HCT116 (cell line): ENCODE measurements around the gene OR4C11. TPM values are rescaled to one million over a fixed set of nuclear protein-coding genes. Genes with fewer than 3 reads are reported as not detected.

ENCODE experiments used
- ATAC-seq: fragments of 200-7000 bp; cut with Tn5 transposase; 2 replicates; pipeline ENCODE4 v1.9.1; 2020; ENCODE audit warnings: mild to moderate bottlenecking, moderate library complexity
- BruUV-seq: library from RNA; stranded (reverse); fragments of 400-500 nt; replicated peaks from 2 replicates; lab custom pipeline; 2021; lab: Mats Ljungman, UMichigan
- CTCF ChIA-PET: fragments of 300-600 bp; sonication (Branson Sonifier 250); formaldehyde crosslinking; loops from one replicate; lab custom pipeline; 2021; ENCODE audit warnings: antibody characterized with exemption; lab: Charles Lee
- POLR2A ChIA-PET: fragments of 300-600, 350-600 bp; sonication (Branson Sonifier 250); formaldehyde crosslinking; loops from one replicate; lab custom pipeline; 2021; ENCODE audit warnings: antibody characterized with exemption; lab: Charles Lee
- RAD21 ChIA-PET, 2 experiments: fragments of 300-600 bp; sonication (Branson Sonifier 250); formaldehyde crosslinking; loops; one replicate each; lab custom pipeline; 2023; ENCODE audit warnings: low total read pairs in 2 of 2; ENCODE audit not compliant: uncharacterized antibody in 2 of 2, unreplicated experiment in 2 of 2, low non-redundant PET in 1 of 2; lab: Charles Lee
- DNase-seq: peaks from one replicate; pipeline ENCODE4 v3.0.0-alpha.2; 2010; ENCODE audit warnings: low read depth, low spot score
- H2AFZ ChIP-seq: fragments of 200-600 bp; shearing (Covaris generic), sonication (generic); 2 replicates; pipeline ENCODE4 v1.6.1; 2017; ENCODE audit warnings: low read depth, mixed run types, mixed read lengths, antibody characterized with exemption, low read length; ENCODE audit not compliant: poor library complexity, severe bottlenecking
- H3K27ac ChIP-seq: 2 replicates; pipeline ENCODE4 v1.5.1; 2012; ENCODE audit warnings: low read depth, low read length
- H3K27me3 ChIP-seq: fragments of 200-600 bp; sonication (generic); 2 replicates; pipeline ENCODE4 v1.6.1; 2016; ENCODE audit warnings: mixed run types, low read length, mixed read lengths; ENCODE audit not compliant: insufficient read depth
- H3K36me3 ChIP-seq, 2 experiments: fragments of 200-500 bp in 1 of 2; fragments of 200-600 bp in 1 of 2; sonication (Bioruptor generic) in 1 of 2; sonication (generic) in 1 of 2; 2 replicates each; pipeline versions ENCODE4 v1.5.1 to v1.6.1; 2014 to 2016; ENCODE audit warnings: low read length in 2 of 2, inconsistent platforms in 1 of 2, mixed read lengths in 1 of 2, mixed run types in 1 of 2; ENCODE audit not compliant: insufficient read depth in 2 of 2, control insufficient read depth in 1 of 2
- H3K4me1 ChIP-seq, 2 experiments: fragments of 200-600 bp in 1 of 2; sonication (generic) in 1 of 2; 2 replicates each; pipeline versions ENCODE4 v1.5.1 to v1.6.1; 2012 to 2017; ENCODE audit warnings: low read length in 2 of 2, inconsistent platforms in 1 of 2, mild to moderate bottlenecking in 1 of 2, mixed read lengths in 1 of 2, mixed run types in 1 of 2, moderate library complexity in 1 of 2; ENCODE audit not compliant: insufficient read depth in 2 of 2, control insufficient read depth in 1 of 2
- H3K4me2 ChIP-seq: fragments of 200-600 bp; sonication (generic); 2 replicates; pipeline ENCODE4 v1.6.1; 2017; ENCODE audit warnings: mixed run types, low read length, mixed read lengths
- H3K4me3 ChIP-seq, 2 experiments: fragments of 200-600 bp in 1 of 2; sonication (generic) in 1 of 2; replicated peaks in 1 of 2; 2 replicates each; pipeline ENCODE4 v1.5.1; 2011 to 2016; ENCODE audit warnings: low read length in 2 of 2, control low read depth in 1 of 2, low read depth in 1 of 2, mild to moderate bottlenecking in 1 of 2, mixed read lengths in 1 of 2, mixed run types in 1 of 2
- H3K79me2 ChIP-seq: fragments of 200-600 bp; sonication (generic); 2 replicates; pipeline ENCODE4 v1.6.1; 2017; ENCODE audit warnings: mild to moderate bottlenecking, mixed run types, low read length, moderate library complexity, mixed read lengths; ENCODE audit not compliant: insufficient read depth
- H3K9ac ChIP-seq: fragments of 200-600 bp; sonication (generic); 2 replicates; pipeline ENCODE4 v1.6.1; 2016; ENCODE audit warnings: low read length, mixed read lengths
- H3K9me2 ChIP-seq: fragments of 200-600 bp; sonication (generic), shearing (Covaris generic); 2 replicates; pipeline ENCODE4 v1.6.1; 2017; ENCODE audit warnings: mixed run types, mild to moderate bottlenecking, moderate library complexity; ENCODE audit not compliant: insufficient read depth
- H3K9me3 ChIP-seq, 2 experiments: fragments of 200-500 bp in 1 of 2; fragments of 200-600 bp in 1 of 2; sonication (Bioruptor generic) in 1 of 2; sonication (generic) in 1 of 2; 2 replicates each; pipeline ENCODE4 v1.6.1; 2014 to 2017; ENCODE audit warnings: low read length in 2 of 2, mixed read lengths in 2 of 2, inconsistent platforms in 1 of 2, low read depth in 1 of 2, mild to moderate bottlenecking in 1 of 2, mixed run types in 1 of 2, moderate library complexity in 1 of 2; ENCODE audit not compliant: control insufficient read depth in 1 of 2, insufficient read depth in 1 of 2
- H4K20me1 ChIP-seq: fragments of 200-600 bp; sonication (generic), shearing (Covaris generic); 2 replicates; pipeline ENCODE4 v1.6.1; 2017; ENCODE audit warnings: mixed run types, mild to moderate bottlenecking, moderate library complexity; ENCODE audit not compliant: insufficient read depth
- EGR1 ChIP-seq: IDR thresholded peaks from 2 replicates; pipeline ENCODE4 v1.6.1; 2012; ENCODE audit warnings: low read depth
- FOSL1 ChIP-seq: IDR thresholded peaks from 2 replicates; pipeline ENCODE4 v1.6.1; 2012; ENCODE audit warnings: low read depth
- JUND ChIP-seq: IDR thresholded peaks from 2 replicates; pipeline ENCODE4 v1.6.1; 2012
- TCF7L2 ChIP-seq: IDR thresholded peaks from 2 replicates; pipeline ENCODE4 v1.7.0; 2011; ENCODE audit warnings: borderline replicate concordance, inconsistent platforms; ENCODE audit not compliant: insufficient read depth, insufficient read length; ENCODE audit errors: extremely low read depth
- ZNF274 ChIP-seq: fragments of 200-500 bp; sonication (Bioruptor generic); IDR thresholded peaks from 2 replicates; pipeline ENCODE4 v1.6.1; 2014; ENCODE audit warnings: mild to moderate bottlenecking, low read depth, low read length, inconsistent platforms
- intact Hi-C: fragments of 100-400 bp; cut with micrococcal nuclease; formaldehyde crosslinking; loops from 2 replicates; pipeline ENCODE4 v1.10.0; 2022
- total RNA-seq: library from RNA; stranded (reverse); gene quantifications from one replicate; pipeline ENCODE4 v1.2.1, GENCODE V29; 2021; ENCODE audit not compliant: unreplicated experiment
- TF ChIP-seq, protein P1 (sequence below): IDR thresholded peaks from 2 replicates; pipeline ENCODE4 v1.6.1; 2012; ENCODE audit warnings: low read depth

OR4C11 gene
- total RNA-seq, 1 experiment from 2014 or later: not detected

DNA sequence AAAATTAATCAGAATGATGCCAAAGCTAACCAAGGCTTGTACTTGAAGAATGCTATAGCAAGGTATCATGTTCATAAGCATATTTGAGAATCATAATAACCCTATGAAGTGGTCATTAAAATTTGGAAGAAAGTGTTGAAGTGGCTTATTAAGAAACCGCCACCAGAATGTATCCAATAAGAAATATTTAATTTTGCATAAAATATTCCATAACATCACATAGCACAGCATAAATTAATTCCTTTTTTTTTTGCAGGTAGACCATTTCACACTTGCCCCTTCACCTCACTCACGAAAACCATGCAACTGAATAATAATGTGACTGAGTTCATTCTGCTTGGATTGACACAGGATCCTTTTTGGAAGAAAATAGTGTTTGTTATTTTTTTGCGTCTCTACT is 35.6 kb downstream of the OR4C11 start, which contains the start of gene OR4C16:
Gene OR4C16, plus strand, starts transcription at position 301 of the 400 bp plus-strand sequence. Its CDS starts 0 bp downstream, at position 301.
- no peak for DNase-seq

More for the DNA sequence above, 35.6 kb downstream of the OR4C11 start, which contains the start of gene OR4C16:
- ChIA-PET RAD21 (no interaction called here), CTCF (no interaction called here), POLR2A (no interaction called here)
- H3K27ac ChIP-seq: no peak within 1 kb of the TSS
- H3K27me3 ChIP-seq: no peaks in the 10 kb centered on the region
- no peak within 1 kb of the TSS for H3K4me2 ChIP-seq
- H2AFZ ChIP-seq: no peak within 1 kb of the TSS
- no peaks in the 10 kb centered on the region for H4K20me1 ChIP-seq
- no peak for TF ChIP-seq EGR1
- no peak for TF ChIP-seq FOSL1
- TF ChIP-seq TCF7L2: no peak
- TF ChIP-seq JUND: no peak
- TF ChIP-seq ZNF274: no peak
- TF ChIP-seq, protein P1, sequence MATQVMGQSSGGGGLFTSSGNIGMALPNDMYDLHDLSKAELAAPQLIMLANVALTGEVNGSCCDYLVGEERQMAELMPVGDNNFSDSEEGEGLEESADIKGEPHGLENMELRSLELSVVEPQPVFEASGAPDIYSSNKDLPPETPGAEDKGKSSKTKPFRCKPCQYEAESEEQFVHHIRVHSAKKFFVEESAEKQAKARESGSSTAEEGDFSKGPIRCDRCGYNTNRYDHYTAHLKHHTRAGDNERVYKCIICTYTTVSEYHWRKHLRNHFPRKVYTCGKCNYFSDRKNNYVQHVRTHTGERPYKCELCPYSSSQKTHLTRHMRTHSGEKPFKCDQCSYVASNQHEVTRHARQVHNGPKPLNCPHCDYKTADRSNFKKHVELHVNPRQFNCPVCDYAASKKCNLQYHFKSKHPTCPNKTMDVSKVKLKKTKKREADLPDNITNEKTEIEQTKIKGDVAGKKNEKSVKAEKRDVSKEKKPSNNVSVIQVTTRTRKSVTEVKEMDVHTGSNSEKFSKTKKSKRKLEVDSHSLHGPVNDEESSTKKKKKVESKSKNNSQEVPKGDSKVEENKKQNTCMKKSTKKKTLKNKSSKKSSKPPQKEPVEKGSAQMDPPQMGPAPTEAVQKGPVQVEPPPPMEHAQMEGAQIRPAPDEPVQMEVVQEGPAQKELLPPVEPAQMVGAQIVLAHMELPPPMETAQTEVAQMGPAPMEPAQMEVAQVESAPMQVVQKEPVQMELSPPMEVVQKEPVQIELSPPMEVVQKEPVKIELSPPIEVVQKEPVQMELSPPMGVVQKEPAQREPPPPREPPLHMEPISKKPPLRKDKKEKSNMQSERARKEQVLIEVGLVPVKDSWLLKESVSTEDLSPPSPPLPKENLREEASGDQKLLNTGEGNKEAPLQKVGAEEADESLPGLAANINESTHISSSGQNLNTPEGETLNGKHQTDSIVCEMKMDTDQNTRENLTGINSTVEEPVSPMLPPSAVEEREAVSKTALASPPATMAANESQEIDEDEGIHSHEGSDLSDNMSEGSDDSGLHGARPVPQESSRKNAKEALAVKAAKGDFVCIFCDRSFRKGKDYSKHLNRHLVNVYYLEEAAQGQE: no peak
- intact Hi-C loops: no loop called here
- H3K9me2 ChIP-seq: no peaks in the 10 kb centered on the region
- H3K4me1 ChIP-seq: no peaks in the 10 kb centered on the region
- no peaks in the 10 kb centered on the region for H3K79me2 ChIP-seq
- BruUV-seq: no TSS peak
- ATAC-seq: no peak
- H3K9ac ChIP-seq: no peak within 1 kb of the TSS
- H3K9me3 ChIP-seq: peaks cover 11 to 27% of the 10 kb centered on the region in 2 experiments; a peak in 3 of 4 replicates
- H3K4me3 ChIP-seq: no peak within 1 kb of the TSS
- H3K36me3 ChIP-seq: no peaks in the 10 kb centered on the region; a peak in 1 of 4 replicates
